GM19467 (cell line): ENCODE results near the gene DGKI.

ENCODE experiments used
- ATAC-seq: cut with Tn5 transposase; IDR thresholded peaks from one replicate; pipeline ENCODE4 v1.9.1; 2021; ENCODE audit warnings: mild to moderate bottlenecking, moderate library complexity; ENCODE audit not compliant: unreplicated experiment

DGKI gene

DNA sequence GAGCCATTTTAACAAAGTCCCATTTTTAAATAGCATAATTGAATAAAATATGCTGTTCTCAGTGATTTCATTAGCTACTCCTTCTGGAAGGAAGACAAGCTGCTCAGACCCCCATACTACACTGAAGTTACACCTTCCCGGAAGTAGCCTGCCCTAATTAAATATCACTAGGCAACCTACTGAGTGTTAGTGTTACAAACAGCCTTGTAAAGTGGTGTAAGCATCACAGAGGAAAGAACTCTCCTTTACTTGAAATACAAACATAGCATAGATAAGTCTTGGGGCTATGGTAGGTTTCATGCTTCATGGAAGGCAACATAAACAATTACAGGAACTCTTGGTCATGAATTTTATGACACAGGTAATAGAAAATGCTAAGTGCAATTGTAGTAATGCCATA lies 459.8 kb downstream of the DGKI start:
- ATAC-seq = no peak

- ATAC-seq = no peak
These were observed 465.7 kb downstream of the DGKI start for GRCh38 chr7:137381045-137381444.

- ATAC-seq = no peak
These were observed 473.3 kb downstream of the DGKI start for GRCh38 chr7:137373507-137373906.

DNA sequence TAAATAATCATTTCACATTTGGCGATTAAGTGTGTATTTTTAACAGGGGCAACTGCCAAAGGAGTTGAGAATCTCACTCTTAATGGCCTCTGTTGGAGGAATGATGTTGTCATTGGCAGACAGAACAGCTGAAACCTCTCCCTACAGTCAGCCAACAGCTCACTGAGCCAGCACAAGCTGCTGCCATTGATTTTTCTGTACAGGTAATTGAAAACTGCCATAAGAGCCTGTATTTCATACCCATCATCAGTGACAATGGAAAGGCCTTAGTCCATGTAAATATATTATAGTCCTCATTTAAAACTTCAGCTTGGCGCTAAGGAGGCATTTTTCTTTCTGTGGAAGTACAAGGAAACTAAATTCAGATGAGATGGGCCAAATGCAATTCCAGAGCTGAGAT lies 475.2 kb downstream of the DGKI start:
- ATAC-seq = no peak

- ATAC-seq = no peak
These were observed 479.8 kb downstream of the DGKI start for GRCh38 chr7:137366995-137367394.

GRCh38 chr7:137363683-137364082 lies 483.1 kb downstream of the DGKI start:
- ATAC-seq = no peak

DNA sequence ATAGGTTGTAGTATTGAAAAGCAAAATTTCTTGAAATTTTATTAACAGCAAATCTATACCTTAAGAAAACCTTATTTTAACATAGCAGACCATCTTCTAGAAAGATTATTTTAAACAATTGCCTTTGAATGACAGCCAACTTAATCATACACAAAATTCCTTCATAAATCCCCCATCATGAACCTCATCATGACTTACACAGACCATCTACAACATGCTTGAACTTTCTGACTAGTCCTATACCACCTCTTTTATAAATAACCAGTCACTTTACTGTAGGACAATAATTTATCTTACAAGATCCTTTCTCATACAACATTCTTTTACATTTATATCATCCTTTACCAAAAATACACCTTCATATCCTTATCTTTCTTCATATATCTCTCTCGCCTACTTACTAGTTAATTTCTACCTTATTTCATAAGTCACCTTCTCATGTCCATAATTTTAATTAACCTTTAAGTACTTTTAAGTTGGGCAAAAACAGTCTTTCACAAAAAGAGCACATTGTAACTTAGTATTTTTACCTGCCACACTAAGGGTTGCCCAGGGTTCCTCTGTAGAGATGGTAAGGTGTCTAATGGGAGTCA lies 486.6 kb downstream of the DGKI start:
- ATAC-seq = no peak

DNA sequence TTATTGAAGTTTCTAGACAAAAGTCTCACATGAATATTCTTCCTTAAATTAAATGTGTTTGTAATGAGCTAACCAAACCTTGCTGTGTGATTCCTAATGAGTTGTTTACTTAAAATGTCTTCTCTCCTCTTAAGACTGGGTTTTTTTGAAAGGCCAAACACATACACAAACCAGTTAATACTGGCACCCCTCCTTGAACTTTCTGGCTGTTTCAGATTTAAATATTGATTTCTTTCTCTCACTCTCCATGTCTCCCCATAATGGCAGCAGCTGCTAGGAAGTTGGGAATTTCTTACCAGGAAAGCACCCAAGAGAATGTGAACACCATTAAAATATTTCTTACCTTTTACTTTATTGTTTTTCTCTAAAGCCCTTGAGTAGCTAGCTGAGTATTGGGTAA lies 491.8 kb downstream of the DGKI start:
- ATAC-seq = no peak

DNA sequence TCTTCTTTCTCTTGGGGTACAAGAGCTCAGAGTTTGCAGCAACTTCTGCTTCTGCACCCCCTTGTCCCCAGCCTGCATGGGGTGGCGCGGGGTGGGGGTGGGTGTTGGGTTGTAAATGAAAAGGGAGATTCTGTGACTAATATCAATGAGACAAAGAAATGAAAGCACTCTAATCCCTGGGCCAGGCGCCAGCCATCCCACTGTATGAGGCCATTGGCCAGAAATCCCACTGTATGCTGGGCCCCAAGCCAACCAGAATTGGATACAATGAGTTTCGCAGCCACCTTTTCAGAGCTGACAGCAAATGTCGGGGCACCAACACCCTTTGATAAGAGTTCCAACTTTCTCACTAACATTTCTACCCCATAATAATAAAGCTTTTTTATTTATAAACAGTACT lies 492.4 kb downstream of the DGKI start:
- ATAC-seq = no peak

GRCh38 chr7:137351941-137352340 lies 494.8 kb downstream of the DGKI start:
- no peak for ATAC-seq

GRCh38 chr7:137345799-137346449 lies 500.9 kb downstream of the DGKI start:
- ATAC-seq = no peak

DNA sequence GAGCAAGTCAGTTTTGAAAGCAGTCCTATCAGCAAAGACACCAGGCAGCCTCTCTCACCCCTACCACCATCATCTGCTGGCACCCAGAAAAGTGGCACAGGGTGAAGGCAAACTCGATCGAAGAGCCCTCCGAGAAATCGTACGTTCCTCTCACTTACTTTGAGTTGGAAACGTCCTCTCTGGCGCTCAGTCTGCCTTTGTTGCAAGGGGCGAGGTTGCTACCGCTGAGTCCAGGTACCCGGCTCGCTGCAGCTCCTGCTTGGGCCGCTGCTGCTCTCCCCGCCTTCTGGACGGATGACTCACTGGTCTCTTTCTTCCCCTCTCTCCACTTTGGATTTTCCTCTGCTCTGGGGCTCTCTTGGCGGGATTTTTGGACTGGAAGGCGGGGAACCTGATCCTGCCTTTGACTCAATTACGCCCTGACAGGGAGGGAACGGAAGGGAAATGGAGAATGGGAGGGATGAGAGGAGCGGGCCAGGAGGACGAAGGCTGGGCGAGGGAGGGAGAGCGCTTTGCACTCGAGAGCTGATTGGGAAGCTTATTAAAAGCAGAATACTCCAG lies 503.4 kb downstream of the DGKI start, which contains the start of gene PTN:
Gene PTN (minus strand): TSS at position 453 of the 561 bp plus-strand sequence. CDS start 88,760 bp downstream, outside the sequence.
- ATAC-seq = no peak

- ATAC-seq = no peak
These were observed 503.9 kb downstream of the DGKI start for GRCh38 chr7:137342828-137343261.

- no peak for ATAC-seq
These were observed 504.5 kb downstream of the DGKI start for GRCh38 chr7:137342265-137342664.

DNA sequence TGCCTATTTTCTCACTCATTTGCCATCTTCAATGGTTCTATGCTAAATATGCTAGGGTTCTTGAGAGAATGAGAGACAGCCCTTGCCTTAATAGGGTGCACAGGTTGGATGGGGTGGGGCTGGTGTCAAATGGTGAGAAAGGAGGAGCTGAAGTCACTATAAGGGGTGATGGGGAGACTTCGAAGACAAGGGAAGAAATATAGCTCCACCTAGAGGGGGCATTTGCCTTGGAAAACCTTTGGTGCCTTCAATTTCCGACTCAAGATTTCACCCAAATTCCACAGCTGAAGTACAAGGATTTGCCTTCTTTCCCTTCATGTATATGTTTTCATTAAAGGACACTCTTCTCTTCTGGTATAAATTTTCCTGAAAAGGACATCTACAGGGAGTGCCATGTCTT lies 508.9 kb downstream of the DGKI start:
- ATAC-seq = no peak

- ATAC-seq = no peak
These were observed 511.0 kb downstream of the DGKI start for GRCh38 chr7:137335814-137336213.

DNA sequence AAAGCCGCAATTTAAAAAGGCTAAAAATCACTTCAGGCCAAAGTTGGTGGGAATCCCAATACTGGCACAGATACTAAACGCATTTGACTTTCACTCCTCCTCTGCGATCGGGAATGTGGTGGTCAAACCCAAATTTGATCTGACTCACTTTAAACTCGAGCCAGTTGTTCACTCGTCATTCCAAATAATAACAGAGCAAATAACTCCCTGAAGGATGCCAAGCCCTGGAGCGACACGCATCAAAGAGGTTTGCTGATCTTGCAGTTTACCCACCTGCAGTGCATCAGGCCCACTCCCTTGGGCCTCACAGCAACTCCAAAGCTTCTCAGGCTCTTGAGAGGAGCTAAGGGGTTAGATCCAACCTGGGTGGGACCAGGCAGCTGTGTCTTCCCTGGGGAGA lies 515.4 kb downstream of the DGKI start:
- ATAC-seq = no peak
